HFFc6 (cell line): ENCODE results near the gene CPNE2. TPM values are rescaled to one million over a fixed set of nuclear protein-coding genes. Genes with fewer than 3 reads are reported as not detected.

Experiments used
- DNase-seq: peaks from one replicate; pipeline ENCODE4 v3.0.0-alpha.2; 2018
- H3K27ac Mint-ChIP-seq: 2 replicates; pipeline ENCODE4 v1.8.0; 2020; ENCODE audit warnings: mild to moderate bottlenecking, mixed read lengths
- H3K27me3 Mint-ChIP-seq: 2 replicates; pipeline ENCODE4 v1.8.0; 2021; ENCODE audit warnings: mild to moderate bottlenecking, moderate library complexity, mixed read lengths; ENCODE audit not compliant: insufficient read depth
- H3K36me3 Mint-ChIP-seq: 2 replicates; pipeline ENCODE4 v1.8.0; 2021; ENCODE audit warnings: low read depth, mixed read lengths
- H3K4me1 Mint-ChIP-seq: 2 replicates; pipeline ENCODE4 v1.8.0; 2020; ENCODE audit warnings: low read depth, mixed read lengths
- H3K4me3 Mint-ChIP-seq: 2 replicates; pipeline ENCODE4 v1.8.0; 2020; ENCODE audit warnings: mild to moderate bottlenecking, moderate library complexity, mixed read lengths
- H3K9me3 Mint-ChIP-seq: 2 replicates; pipeline ENCODE4 v1.8.0; 2020; ENCODE audit warnings: mild to moderate bottlenecking, mixed read lengths
- total RNA-seq, 6 experiments: library from RNA; stranded (reverse); fragmentation: NEBNext Ultra II Directional; extraction: Animal tissue kit (Norgen Biotek cat#: 25700); gene quantifications; 2 replicates in 1 of 6; 3 replicates in 5 of 6; pipeline ENCODE4 v1.2.3, GENCODE V29; 2021
- TF ChIP-seq, protein P1 (sequence below): fragments of 200-600 bp; sonication (generic); IDR thresholded peaks from 2 replicates; pipeline ENCODE4 v1.5.0; 2021; ENCODE audit warnings: antibody characterized with exemption, mild to moderate bottlenecking

CPNE2 gene
- total RNA-seq, 6 experiments from 2014 or later, result 13.0 to 29.6 (median 23.3) TPM

DNA sequence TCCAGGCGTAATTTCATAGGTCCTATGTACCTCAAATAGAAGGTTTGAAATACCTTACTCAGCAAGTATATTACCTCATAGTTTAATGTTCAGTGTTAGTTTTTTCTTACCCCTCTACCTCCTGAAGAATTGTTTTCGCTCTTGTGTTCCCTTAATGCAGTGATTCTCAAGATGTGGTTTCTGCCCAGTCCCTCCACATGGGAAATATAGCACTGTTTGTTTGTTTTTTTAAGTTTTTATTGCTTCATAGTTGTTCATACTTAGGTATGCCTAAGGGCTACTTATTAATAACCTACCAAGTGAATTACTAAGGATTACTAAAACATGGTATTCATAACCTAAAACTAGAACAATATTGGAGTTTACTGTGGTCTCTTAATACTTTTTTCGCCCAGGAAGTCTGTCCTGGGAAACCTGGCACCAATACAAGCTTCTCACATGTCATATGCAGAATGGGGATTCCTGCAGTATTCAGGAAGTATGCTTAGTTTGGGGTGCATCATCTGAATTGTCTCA is 98.7 kb downstream of the CPNE2 start:
- no peaks in the 10 kb centered on the region for H3K9me3 Mint-ChIP-seq
- peaks cover 10% of the 10 kb centered on the region for H3K36me3 Mint-ChIP-seq
- peaks cover 2% of the 10 kb centered on the region; the same call in 1 of the 2 replicates for H3K27me3 Mint-ChIP-seq
- H3K27ac Mint-ChIP-seq, result peak overlapping the region; percentile 87
- DNase-seq, result peak; percentile 52
- peak overlapping the region; percentile 68 for H3K4me3 Mint-ChIP-seq
- peaks cover 81% of the 10 kb centered on the region for H3K4me1 Mint-ChIP-seq
- TF ChIP-seq, protein P1, sequence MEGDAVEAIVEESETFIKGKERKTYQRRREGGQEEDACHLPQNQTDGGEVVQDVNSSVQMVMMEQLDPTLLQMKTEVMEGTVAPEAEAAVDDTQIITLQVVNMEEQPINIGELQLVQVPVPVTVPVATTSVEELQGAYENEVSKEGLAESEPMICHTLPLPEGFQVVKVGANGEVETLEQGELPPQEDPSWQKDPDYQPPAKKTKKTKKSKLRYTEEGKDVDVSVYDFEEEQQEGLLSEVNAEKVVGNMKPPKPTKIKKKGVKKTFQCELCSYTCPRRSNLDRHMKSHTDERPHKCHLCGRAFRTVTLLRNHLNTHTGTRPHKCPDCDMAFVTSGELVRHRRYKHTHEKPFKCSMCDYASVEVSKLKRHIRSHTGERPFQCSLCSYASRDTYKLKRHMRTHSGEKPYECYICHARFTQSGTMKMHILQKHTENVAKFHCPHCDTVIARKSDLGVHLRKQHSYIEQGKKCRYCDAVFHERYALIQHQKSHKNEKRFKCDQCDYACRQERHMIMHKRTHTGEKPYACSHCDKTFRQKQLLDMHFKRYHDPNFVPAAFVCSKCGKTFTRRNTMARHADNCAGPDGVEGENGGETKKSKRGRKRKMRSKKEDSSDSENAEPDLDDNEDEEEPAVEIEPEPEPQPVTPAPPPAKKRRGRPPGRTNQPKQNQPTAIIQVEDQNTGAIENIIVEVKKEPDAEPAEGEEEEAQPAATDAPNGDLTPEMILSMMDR, result no peak

DNA sequence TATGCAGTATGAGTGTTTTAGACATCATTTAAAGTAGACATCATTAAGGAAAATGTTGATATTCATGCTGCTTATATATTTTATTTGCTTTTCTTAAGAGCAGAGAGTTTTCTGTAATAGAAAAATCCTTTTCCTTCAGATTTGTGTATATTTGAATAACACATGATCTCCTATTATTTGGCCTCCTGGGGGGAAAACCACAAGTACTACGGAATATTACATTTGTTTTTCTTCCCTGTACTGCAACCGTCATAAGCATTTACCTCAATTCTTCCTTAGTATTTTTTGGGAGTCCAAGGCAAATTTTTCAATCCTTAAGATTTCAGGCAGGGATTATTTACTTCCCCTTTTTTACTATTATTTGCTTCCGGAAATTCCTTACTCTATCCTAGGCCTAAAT is 99.8 kb downstream of the CPNE2 start:
- H3K4me3 Mint-ChIP-seq, result peak overlapping the region; percentile 20; the same call in 1 of the 2 replicates
- H3K9me3 Mint-ChIP-seq, result no peaks in the 10 kb centered on the region
- peaks cover 19% of the 10 kb centered on the region for H3K36me3 Mint-ChIP-seq
- TF ChIP-seq, protein P1, result no peak
- peaks cover 91% of the 10 kb centered on the region for H3K4me1 Mint-ChIP-seq
- peak overlapping the region; percentile 87 for H3K27ac Mint-ChIP-seq
- H3K27me3 Mint-ChIP-seq, result no peaks in the 10 kb centered on the region
- DNase-seq, result no peak

DNA sequence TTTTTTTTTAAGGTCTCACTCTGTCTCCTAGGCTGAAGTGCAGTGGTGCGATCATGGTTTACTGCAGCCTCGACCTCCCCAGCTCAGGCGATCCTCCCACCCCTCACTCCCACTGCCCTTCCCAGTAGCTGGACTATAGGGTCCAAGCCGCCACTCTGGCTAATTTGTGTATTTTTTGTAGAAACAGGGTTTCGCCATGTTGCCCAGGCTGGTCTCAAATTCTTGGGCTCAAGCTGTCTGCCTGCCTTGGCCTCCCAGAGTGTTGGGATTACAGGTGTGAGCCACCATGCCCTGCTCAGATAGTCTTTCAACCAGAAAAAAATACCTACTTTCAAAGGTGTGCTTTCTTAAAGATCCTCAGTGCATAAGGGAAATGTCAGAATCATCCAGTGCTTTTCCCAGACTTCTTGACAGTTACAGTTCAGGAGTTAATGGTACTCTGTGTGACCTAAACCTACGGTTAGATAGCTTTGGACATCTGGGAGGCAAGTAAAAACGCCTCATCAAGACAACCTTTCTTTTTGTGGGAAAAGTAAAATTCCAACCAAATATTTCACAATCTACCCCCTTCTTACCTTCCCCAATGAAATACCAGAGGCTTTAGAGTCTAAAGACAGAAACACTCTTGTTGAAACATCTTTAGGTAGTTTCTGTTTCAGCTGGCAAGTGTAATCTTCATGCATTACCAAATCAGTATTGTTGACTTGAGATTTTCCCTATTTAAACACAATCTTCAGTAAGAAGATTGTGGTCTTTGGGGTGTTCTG is 100.5 kb downstream of the CPNE2 start:
- H3K27me3 Mint-ChIP-seq, result no peaks in the 10 kb centered on the region
- peaks cover 19% of the 10 kb centered on the region for H3K36me3 Mint-ChIP-seq
- peak overlapping the region; percentile 87 for H3K27ac Mint-ChIP-seq
- TF ChIP-seq, protein P1, result no peak
- H3K4me1 Mint-ChIP-seq, result peaks cover 89% of the 10 kb centered on the region
- H3K4me3 Mint-ChIP-seq, result peak overlapping the region; percentile 75
- no peaks in the 10 kb centered on the region for H3K9me3 Mint-ChIP-seq
- DNase-seq, result no peak

DNA sequence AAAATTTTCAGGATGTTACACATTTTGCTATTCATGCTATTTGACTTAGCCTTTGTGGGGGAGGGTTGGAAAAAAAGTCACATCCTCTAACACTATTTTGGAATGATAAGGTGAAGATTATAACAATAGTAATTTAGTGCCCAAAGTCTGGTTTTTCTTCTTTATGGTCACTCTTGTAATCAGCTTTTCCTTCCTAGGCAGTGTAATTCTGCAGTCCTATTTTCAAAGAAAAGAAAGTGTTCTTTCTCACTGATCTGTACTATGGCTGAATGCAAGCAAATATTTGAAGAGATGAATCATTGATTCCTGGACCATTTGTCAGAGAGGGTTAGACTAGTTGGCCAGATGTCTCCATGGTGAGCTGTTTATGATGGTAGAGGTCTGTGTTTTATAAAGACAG is 102.1 kb downstream of the CPNE2 start:
- Mint-ChIP-seq H3K27me3 (no peaks in the 10 kb centered on the region), H3K4me3 (peak overlapping the region; percentile 75), H3K9me3 (no peaks in the 10 kb centered on the region), H3K36me3 (peaks cover 29% of the 10 kb centered on the region), H3K27ac (peak overlapping the region; percentile 87), H3K4me1 (peaks cover 82% of the 10 kb centered on the region)
- TF ChIP-seq, protein P1, result no peak
- DNase-seq, result peak; percentile 89

DNA sequence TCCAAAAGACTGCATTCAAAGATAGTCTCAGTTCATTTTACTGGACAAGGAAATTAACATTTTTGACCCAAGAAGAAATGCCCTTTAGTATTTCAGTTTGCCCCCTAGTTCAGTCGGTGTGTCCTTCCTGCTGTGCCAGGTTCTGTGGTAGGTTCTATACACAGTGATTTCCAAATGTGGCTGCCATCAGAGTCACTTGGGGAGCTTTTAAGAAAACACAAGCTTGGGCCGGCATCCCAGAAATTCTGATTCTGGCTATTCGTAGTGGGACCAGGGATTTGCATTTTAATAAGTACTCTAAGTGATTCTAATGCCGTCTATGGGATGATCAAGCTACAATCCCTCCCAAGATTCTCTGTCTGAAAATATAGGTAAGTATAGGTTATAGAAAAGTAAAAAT is 103.9 kb downstream of the CPNE2 start:
- no peaks in the 10 kb centered on the region for H3K9me3 Mint-ChIP-seq
- H3K27me3 Mint-ChIP-seq, result no peaks in the 10 kb centered on the region
- peaks cover 29% of the 10 kb centered on the region for H3K36me3 Mint-ChIP-seq
- TF ChIP-seq, protein P1, result no peak
- no peak for DNase-seq
- no peak overlapping the region for H3K4me3 Mint-ChIP-seq
- peaks cover 65% of the 10 kb centered on the region for H3K4me1 Mint-ChIP-seq
- peak overlapping the region; percentile 58 for H3K27ac Mint-ChIP-seq
